Endothelial cell of umbilical vein (primary cell): ENCODE measurements around the gene ANK2. TPM values are rescaled to one million over a fixed set of nuclear protein-coding genes. Genes with fewer than 3 reads are reported as not detected.

Experiments
- BruUV-seq: library from RNA; stranded (reverse); fragments of 400-500 nt; replicated peaks from 2 replicates; lab custom pipeline; 2021; lab: Mats Ljungman, UMichigan
- CTCF ChIA-PET: fragments of 300-600, 350-600 bp; sonication (Branson Sonifier 250); formaldehyde crosslinking; loops from one replicate; lab custom pipeline; 2021; ENCODE audit warnings: antibody characterized with exemption, inconsistent platforms; lab: Charles Lee
- POLR2A ChIA-PET: fragments of 300-600, 350-600 bp; sonication (Branson Sonifier 250); formaldehyde crosslinking; loops from one replicate; lab custom pipeline; 2021; ENCODE audit warnings: antibody characterized with exemption, inconsistent platforms; lab: Charles Lee
- DNase-seq: peaks from one replicate; pipeline ENCODE4 v3.0.0-alpha.2; 2011; ENCODE audit warnings: low read depth, low spot score
- FAIRE-seq: peaks from 2 replicates; lab custom pipeline; 2011; peaks lifted over from hg19 to GRCh38; lab: Jason Lieb, UNC
- H2AFZ ChIP-seq: 2 replicates; pipeline ENCODE4 v1.6.0; 2012; ENCODE audit warnings: low read depth, low read length, control low read depth, inconsistent platforms
- H3K27ac ChIP-seq: 2 replicates; pipeline ENCODE4 v1.5.1; 2011; ENCODE audit warnings: low read depth, mild to moderate bottlenecking, control low read depth, low read length, moderate library complexity; ENCODE audit not compliant: insufficient read depth
- H3K27me3 ChIP-seq, 2 experiments: 2 replicates each; pipeline versions ENCODE4 v1.6.0 to v1.6.1; 2011; ENCODE audit warnings: low read length in 2 of 2, mixed read lengths in 1 of 2; ENCODE audit not compliant: control insufficient read depth in 2 of 2, insufficient read depth in 2 of 2
- H3K36me3 ChIP-seq, 2 experiments: 2 replicates in 1 of 2; 3 replicates in 1 of 2; pipeline ENCODE4 v1.5.1; 2011; ENCODE audit warnings: low read length in 2 of 2, mild to moderate bottlenecking in 1 of 2, moderate library complexity in 1 of 2; ENCODE audit not compliant: control insufficient read depth in 2 of 2, insufficient read depth in 2 of 2; ENCODE audit errors: extremely low read depth in 1 of 2
- H3K4me1 ChIP-seq: 3 replicates; pipeline ENCODE4 v1.5.1; 2011; ENCODE audit warnings: mild to moderate bottlenecking, low read length; ENCODE audit not compliant: control insufficient read depth, insufficient read depth; ENCODE audit errors: extremely low read depth
- H3K4me2 ChIP-seq: 2 replicates; pipeline ENCODE4 v1.6.1; 2011; ENCODE audit warnings: low read length, control low read depth, mixed read lengths; ENCODE audit not compliant: insufficient read depth
- H3K4me3 ChIP-seq, 3 experiments: fragments of 200-600 bp in 1 of 3; sonication (generic), shearing (Covaris generic) in 1 of 3; replicated peaks in 1 of 3; 2 replicates each; pipeline ENCODE4 v1.5.1; 2011 to 2016; ENCODE audit warnings: control low read depth in 3 of 3, low read length in 3 of 3, mild to moderate bottlenecking in 2 of 3, inconsistent platforms in 1 of 3, low read depth in 1 of 3, moderate library complexity in 1 of 3; ENCODE audit not compliant: insufficient read depth in 1 of 3
- H3K79me2 ChIP-seq: 2 replicates; pipeline ENCODE4 v1.6.0; 2012; ENCODE audit warnings: low read length, inconsistent platforms; ENCODE audit not compliant: control insufficient read depth, insufficient read depth
- H3K9ac ChIP-seq: replicated peaks from 2 replicates; pipeline ENCODE3; 2011; ENCODE audit warnings: low read length, control low read depth; ENCODE audit not compliant: insufficient read depth; ENCODE audit errors: extremely low read depth
- H3K9me1 ChIP-seq: replicated peaks from 3 replicates; pipeline ENCODE4 v1.6.0; 2011; ENCODE audit warnings: mild to moderate bottlenecking, low read length; ENCODE audit not compliant: control insufficient read depth, insufficient read depth; ENCODE audit errors: extremely low read depth
- H3K9me3 ChIP-seq: replicated peaks from 2 replicates; pipeline ENCODE4 v1.5.1; 2012; ENCODE audit warnings: low read length, inconsistent platforms; ENCODE audit not compliant: control insufficient read depth, insufficient read depth
- H4K20me1 ChIP-seq: replicated peaks from 2 replicates; pipeline ENCODE3; 2011; ENCODE audit warnings: mild to moderate bottlenecking, low read length; ENCODE audit not compliant: control insufficient read depth, insufficient read depth; ENCODE audit errors: extremely low read depth
- EZH2 ChIP-seq: IDR thresholded peaks from 2 replicates; pipeline ENCODE4 v1.6.1; 2012; ENCODE audit warnings: borderline replicate concordance, low read depth, mild to moderate bottlenecking, moderate library complexity, low read length, inconsistent platforms; ENCODE audit not compliant: severe bottlenecking
- FOS ChIP-seq: IDR thresholded peaks from 2 replicates; pipeline ENCODE4 v1.6.1; 2011; ENCODE audit warnings: mild to moderate bottlenecking, low read length, moderate library complexity, borderline replicate concordance; ENCODE audit not compliant: insufficient read depth
- GATA2 ChIP-seq: IDR thresholded peaks from 2 replicates; pipeline ENCODE4 v1.7.0; 2011; ENCODE audit warnings: low read depth, mild to moderate bottlenecking, moderate library complexity, mixed read lengths, low read length; ENCODE audit not compliant: insufficient read length, insufficient read depth
- JUN ChIP-seq: IDR thresholded peaks from 2 replicates; pipeline ENCODE4 v1.6.1; 2011; ENCODE audit warnings: borderline replicate concordance, low read depth; ENCODE audit not compliant: insufficient read length, insufficient read depth
- MAX ChIP-seq: IDR thresholded peaks from 2 replicates; pipeline ENCODE4 v1.6.1; 2011; ENCODE audit not compliant: insufficient read depth, insufficient read length
- MYC ChIP-seq: IDR thresholded peaks from one replicate; pipeline ENCODE4 v1.6.1; 2011; ENCODE audit warnings: mild to moderate bottlenecking, low read depth, low read length
- POLR2A ChIP-seq: IDR thresholded peaks from 2 replicates; pipeline ENCODE4 v1.6.1; 2012; ENCODE audit warnings: low read depth, mild to moderate bottlenecking, control low read depth, low read length
- POLR2AphosphoS5 ChIP-seq: IDR thresholded peaks from 2 replicates; pipeline ENCODE4 v1.6.1; 2012; ENCODE audit warnings: low read depth, mild to moderate bottlenecking, control low read depth, low read length, moderate library complexity; ENCODE audit not compliant: insufficient read depth
- dilution Hi-C: fragments of 300-500 bp; cut with MboI; formaldehyde crosslinking; loops from one replicate; pipeline ENCODE4 v1.15.0; 2019; ENCODE audit warnings: low sequenced_read_pairs; ENCODE audit not compliant: extremely low pct_ligation_motif_present
- intact Hi-C: fragments of 100-400 bp; cut with micrococcal nuclease; formaldehyde crosslinking; loops from one replicate; pipeline ENCODE4 v1.10.0; 2022
- polyA plus RNA-seq, 4 experiments: library from polyadenylated mRNA; depleted of rRNA in 3 of 4; stranded (reverse) in 3 of 4; unstranded in 1 of 4; fragments of >200 nt; gene quantifications; 2 replicates each; pipeline versions ENCODE4 v1.2.1 to v1.2.3, GENCODE V29; 2011 to 2012; ENCODE audit warnings: missing spikeins in 1 of 4
- total RNA-seq: library from RNA; stranded (reverse); gene quantifications from 2 replicates; pipeline ENCODE4 v1.2.3, GENCODE V29; 2021
- TF ChIP-seq, protein P1 (sequence below), 2 donors: IDR thresholded peaks; 1 replicate in 1 of 2; 2 replicates in 1 of 2; pipeline ENCODE4 v1.5.1; 2011; ENCODE audit warnings: low read length in 2 of 2, mild to moderate bottlenecking in 2 of 2, moderate library complexity in 2 of 2, control low read depth in 1 of 2, inconsistent platforms in 1 of 2, low read depth in 1 of 2; ENCODE audit not compliant: insufficient read depth in 1 of 2; ENCODE audit errors: extremely low read depth in 1 of 2

Gene ANK2
- total and polyA plus RNA-seq, 2 donors (not counting 3 experiments of a cell fraction or from before 2014, with no cell fraction given), result not detected

- Histone ChIP-seq H3K4me3 (no peak overlapping the region), H3K4me1 (no peaks in the 10 kb centered on the region), H3K79me2 (no peaks in the 10 kb centered on the region), H3K4me2 (no peak overlapping the region), H3K27me3 (no peaks in the 10 kb centered on the region), H3K9me1 (no peaks in the 10 kb centered on the region), H3K9me3 (no peaks in the 10 kb centered on the region), H3K36me3 (no peaks in the 10 kb centered on the region), H3K9ac (no peak overlapping the region), H4K20me1 (no peaks in the 10 kb centered on the region), H2AFZ (no peak overlapping the region), H3K27ac (no peak overlapping the region)
- DNase-seq, result no peak
- dilution Hi-C loops (no loop called here), intact Hi-C loops (no loop called here)
- FAIRE-seq, result no peak
- CTCF ChIA-PET, result no interaction called here
- TF ChIP-seq POLR2AphosphoS5, result no peak
- no peak for TF ChIP-seq FOS
- TF ChIP-seq MYC, result no peak
- no peak for TF ChIP-seq MAX
- TF ChIP-seq JUN, result no peak
- TF ChIP-seq, protein P1, sequence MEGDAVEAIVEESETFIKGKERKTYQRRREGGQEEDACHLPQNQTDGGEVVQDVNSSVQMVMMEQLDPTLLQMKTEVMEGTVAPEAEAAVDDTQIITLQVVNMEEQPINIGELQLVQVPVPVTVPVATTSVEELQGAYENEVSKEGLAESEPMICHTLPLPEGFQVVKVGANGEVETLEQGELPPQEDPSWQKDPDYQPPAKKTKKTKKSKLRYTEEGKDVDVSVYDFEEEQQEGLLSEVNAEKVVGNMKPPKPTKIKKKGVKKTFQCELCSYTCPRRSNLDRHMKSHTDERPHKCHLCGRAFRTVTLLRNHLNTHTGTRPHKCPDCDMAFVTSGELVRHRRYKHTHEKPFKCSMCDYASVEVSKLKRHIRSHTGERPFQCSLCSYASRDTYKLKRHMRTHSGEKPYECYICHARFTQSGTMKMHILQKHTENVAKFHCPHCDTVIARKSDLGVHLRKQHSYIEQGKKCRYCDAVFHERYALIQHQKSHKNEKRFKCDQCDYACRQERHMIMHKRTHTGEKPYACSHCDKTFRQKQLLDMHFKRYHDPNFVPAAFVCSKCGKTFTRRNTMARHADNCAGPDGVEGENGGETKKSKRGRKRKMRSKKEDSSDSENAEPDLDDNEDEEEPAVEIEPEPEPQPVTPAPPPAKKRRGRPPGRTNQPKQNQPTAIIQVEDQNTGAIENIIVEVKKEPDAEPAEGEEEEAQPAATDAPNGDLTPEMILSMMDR (IDR thresholded peaks at IDR 0.05; ENCODE audit: extremely low read depth in 1 of 2, insufficient read depth in 1 of 2, low read depth in 1 of 2, low read length in 2 of 2), result no peak
- no peak for TF ChIP-seq EZH2
- no peak for TF ChIP-seq POLR2A
- no peak for TF ChIP-seq GATA2
- POLR2A ChIA-PET, result no interaction called here
- BruUV-seq, result no TSS peak
Measured at GRCh38 chr4:113179091-113179490, 129.6 kb downstream of the ANK2 start.
